Right lobe of liver (tissue), 4 donors: ENCODE results near the gene RASA2.

ENCODE experiments used
- CTCF ChIP-seq, 4 donors: fragments of 200-600 bp in 3 of 4; fragments of 450-650 bp in 1 of 4; IDR thresholded peaks; one replicate each; pipeline versions ENCODE4 v1.5.1 to v1.8.0; 2016 to 2022; ENCODE audit warnings: antibody characterized with exemption in 4 of 4, mild to moderate bottlenecking in 2 of 4
- POLR2A ChIP-seq: fragments of 450-650 bp; IDR thresholded peaks from one replicate; pipeline ENCODE4 v1.6.1; 2017; ENCODE audit warnings: antibody characterized with exemption, mild to moderate bottlenecking
- donor health status: DM: no; HTN: no; CAD: no.
- donor health status: DM: no; HTN: no; CAD: no.
- donor health status: DM: no; HTN: yes; CAD: no.

DNA sequence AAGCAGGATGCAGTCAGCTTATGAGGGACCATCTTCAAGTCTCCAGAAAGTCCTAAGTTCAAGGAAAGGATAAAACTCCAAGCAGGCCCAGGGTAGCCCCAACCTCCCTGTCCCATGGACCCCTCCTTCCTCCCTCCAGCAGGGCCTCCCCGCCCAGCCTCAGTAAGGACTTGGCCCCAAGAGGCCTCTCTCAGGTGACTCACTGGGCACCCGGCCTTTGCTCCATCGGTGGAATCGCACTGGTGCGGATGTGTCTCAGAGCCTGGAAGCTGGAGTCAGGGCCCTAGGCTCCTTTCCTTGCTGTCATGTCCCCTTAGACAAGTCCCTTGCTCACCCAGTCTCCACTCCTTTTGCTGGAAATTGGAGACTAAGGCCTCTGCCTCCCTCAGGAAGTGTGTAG lies 136.9 kb downstream of the RASA2 start:
- TF ChIP-seq POLR2A = no peak
- TF ChIP-seq CTCF (IDR thresholded peaks at IDR 0.05) = no peak
